ENCODE results near the gene TMEM165.

GRCh38 chr4:55355555-55355954 is 40.2 kb upstream of the TMEM165 start:
- TF ChIP-seq ZNF207 (IDR thresholded peaks at IDR 0.05; ENCODE audit: borderline replicate concordance): no peak
- TF ChIP-seq RAD51 (IDR thresholded peaks at IDR 0.05): no peak
- TF ChIP-seq TAF1 (IDR thresholded peaks at IDR 0.05; ENCODE audit: borderline replicate concordance, low read depth, low read length): no peak
- no peak for TF ChIP-seq SRF (IDR thresholded peaks at IDR 0.05; ENCODE audit: low read depth in 2 of 2, low read length in 2 of 2)
- TF ChIP-seq NKRF (conservative IDR thresholded peaks at IDR 0.05): no peak
- TF ChIP-seq MYC (IDR thresholded peaks at IDR 0.05; ENCODE audit: insufficient read depth, insufficient read length, insufficient replicate concordance, low read length, severe bottlenecking): no peak
- no peak for TF ChIP-seq SREBF2 (IDR thresholded peaks at IDR 0.05; ENCODE audit: low read length)
- no peak for TF ChIP-seq GABPA (IDR thresholded peaks at IDR 0.05; ENCODE audit: low read depth)
- no peak for TF ChIP-seq EZH2 (IDR thresholded peaks at IDR 0.05; ENCODE audit: borderline replicate concordance, control insufficient read depth, low read depth, low read length)
- no peak for TF ChIP-seq BACH1 (IDR thresholded peaks at IDR 0.05; ENCODE audit: borderline replicate concordance)
- TF ChIP-seq POLR2A (IDR thresholded peaks at IDR 0.05; ENCODE audit: low read depth, low read length): no peak
